Measurements from ENCODE around the gene CPXM2. TPM values are rescaled to one million over a fixed set of nuclear protein-coding genes. Genes with fewer than 3 reads are reported as not detected.

Gene CPXM2
- total RNA-seq, 2 experiments from 2014 or later, result not detected

DNA sequence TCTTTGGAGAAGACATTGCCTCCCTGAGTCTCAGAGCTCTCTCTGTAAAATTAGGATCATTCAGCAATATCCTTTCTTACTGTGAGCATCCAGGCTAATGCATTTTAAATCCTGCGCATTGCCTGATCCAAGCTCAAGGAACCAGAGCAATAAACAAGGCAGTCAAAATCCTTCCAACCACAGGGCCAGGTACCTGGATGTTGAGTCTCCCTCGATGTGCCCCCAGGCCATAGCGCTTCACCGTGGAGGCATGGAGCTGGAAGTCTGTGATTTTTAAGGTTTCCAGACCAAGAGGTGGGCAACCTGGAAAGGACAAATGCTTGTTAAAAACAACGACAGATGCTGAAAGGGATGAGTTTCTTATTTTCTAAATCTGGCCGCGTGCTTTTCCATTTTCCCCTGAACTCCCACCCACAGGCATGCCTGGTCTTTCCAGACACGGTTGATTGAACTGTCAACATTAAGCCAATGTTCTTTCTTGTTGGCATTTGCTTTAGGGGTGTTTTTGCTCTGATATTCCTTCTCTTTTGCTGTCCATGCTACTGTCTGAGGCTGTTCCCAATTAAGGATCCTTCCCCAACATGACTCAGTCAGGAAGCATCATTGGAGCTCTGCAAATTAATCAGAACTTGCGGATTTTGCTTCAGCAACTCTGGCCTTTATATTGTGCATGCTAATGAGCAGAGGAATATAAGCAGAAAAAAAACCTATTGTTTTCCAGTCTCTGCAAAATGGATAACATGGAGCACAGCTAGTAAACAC, 29.0 kb downstream of the CPXM2 start:
- ChIA-PET CTCF (no interaction called here), POLR2A (no interaction called here)
- Mint-ChIP-seq H3K4me3 (no peak overlapping the region), H3K4me1 (ENCODE audit: low read depth) (no peaks in the 10 kb centered on the region), H3K36me3 (no peaks in the 10 kb centered on the region), H3K27me3 (peaks cover 2% of the 10 kb centered on the region), H3K27ac (no peak overlapping the region), H3K9me3 (no peaks in the 10 kb centered on the region)
- intact Hi-C loops (cut with micrococcal nuclease), result no loop called here
- DNase-seq, result no peak

- no peaks in the 10 kb centered on the region for H3K9me3 Mint-ChIP-seq
- no peaks in the 10 kb centered on the region for H3K4me1 Mint-ChIP-seq (ENCODE audit: low read depth)
- CTCF ChIA-PET, result no interaction called here
- H3K27me3 Mint-ChIP-seq, result peaks cover 2% of the 10 kb centered on the region
- POLR2A ChIA-PET, result no interaction called here
- no peaks in the 10 kb centered on the region for H3K36me3 Mint-ChIP-seq
- no peak overlapping the region for H3K27ac Mint-ChIP-seq
- DNase-seq, result no peak
- intact Hi-C loops (cut with micrococcal nuclease), result no loop called here
- no peak overlapping the region for H3K4me3 Mint-ChIP-seq
Measured at GRCh38 chr10:123860856-123861255, 30.8 kb downstream of the CPXM2 start.

DNA sequence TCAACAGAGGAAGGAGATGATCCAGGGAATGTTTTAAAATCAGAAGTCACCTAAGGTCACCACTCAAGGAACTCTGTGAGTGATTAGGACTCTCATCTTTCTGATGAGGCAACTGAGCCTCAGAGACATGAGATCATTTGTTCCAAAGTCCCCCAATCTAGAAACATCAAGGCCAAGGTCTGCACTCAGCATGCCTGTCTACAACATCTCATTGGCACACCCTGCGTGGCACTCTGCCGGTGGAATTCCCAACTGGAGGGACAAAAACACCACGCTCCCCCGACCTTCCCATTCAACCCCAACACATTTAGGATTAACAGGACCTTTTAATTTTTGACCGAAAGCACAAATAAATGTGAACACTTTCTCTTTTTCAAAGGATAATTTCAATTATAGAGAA, 31.4 kb downstream of the CPXM2 start:
- no peaks in the 10 kb centered on the region for H3K4me1 Mint-ChIP-seq (ENCODE audit: low read depth)
- CTCF ChIA-PET, result no interaction called here
- H3K4me3 Mint-ChIP-seq, result no peak overlapping the region
- intact Hi-C loops (cut with micrococcal nuclease), result no loop called here
- POLR2A ChIA-PET, result no interaction called here
- no peaks in the 10 kb centered on the region for H3K27me3 Mint-ChIP-seq
- H3K9me3 Mint-ChIP-seq, result no peaks in the 10 kb centered on the region
- H3K36me3 Mint-ChIP-seq, result no peaks in the 10 kb centered on the region
- DNase-seq, result no peak
- no peak overlapping the region for H3K27ac Mint-ChIP-seq

GRCh38 chr10:123859653-123860050, 32.0 kb downstream of the CPXM2 start:
- CTCF ChIA-PET, result no interaction called here
- intact Hi-C loops (cut with micrococcal nuclease), result no loop called here
- no peaks in the 10 kb centered on the region for H3K4me1 Mint-ChIP-seq (ENCODE audit: low read depth)
- no peak overlapping the region for H3K4me3 Mint-ChIP-seq
- POLR2A ChIA-PET, result no interaction called here
- no peaks in the 10 kb centered on the region for H3K27me3 Mint-ChIP-seq
- H3K27ac Mint-ChIP-seq, result no peak overlapping the region
- no peaks in the 10 kb centered on the region for H3K9me3 Mint-ChIP-seq
- no peaks in the 10 kb centered on the region for H3K36me3 Mint-ChIP-seq
- DNase-seq, result no peak

- Mint-ChIP-seq H3K4me3 (no peak overlapping the region), H3K9me3 (no peaks in the 10 kb centered on the region), H3K27me3 (no peaks in the 10 kb centered on the region), H3K27ac (no peak overlapping the region), H3K4me1 (ENCODE audit: low read depth) (no peaks in the 10 kb centered on the region), H3K36me3 (no peaks in the 10 kb centered on the region)
- no peak for DNase-seq
- CTCF ChIA-PET, result no interaction called here
- POLR2A ChIA-PET, result no interaction called here
- intact Hi-C loops (cut with micrococcal nuclease), result no loop called here
Measured at GRCh38 chr10:123858907-123859652, 32.5 kb downstream of the CPXM2 start.

DNA sequence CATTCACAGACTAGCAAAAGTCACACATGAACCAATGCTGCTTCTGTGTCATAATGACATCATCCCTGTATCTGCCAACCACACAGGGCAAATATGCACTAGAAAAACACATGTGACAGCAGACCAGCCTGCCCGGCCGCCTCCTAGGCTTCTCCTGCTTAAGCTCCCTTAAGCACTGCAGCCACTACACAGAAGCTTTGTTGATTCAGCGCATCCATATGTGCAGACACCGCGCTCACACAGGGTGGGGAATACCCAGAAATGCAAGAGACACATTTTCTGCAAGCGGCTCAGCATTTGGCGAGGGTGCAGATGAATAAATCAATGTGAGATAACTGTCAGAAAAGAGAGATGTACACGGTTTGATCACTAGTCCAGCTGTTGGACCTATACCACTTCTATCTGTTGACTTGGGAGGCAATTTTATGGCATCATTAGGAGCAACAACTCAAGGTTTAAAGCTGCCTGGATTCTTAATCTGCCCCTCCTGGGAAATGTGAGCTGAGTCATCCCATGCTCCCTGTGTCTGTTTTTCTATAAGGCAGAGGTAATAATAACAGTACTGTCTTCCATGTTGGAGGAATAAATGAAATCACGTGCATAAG, 33.4 kb downstream of the CPXM2 start:
- H3K4me1 Mint-ChIP-seq (ENCODE audit: low read depth), result no peaks in the 10 kb centered on the region
- H3K27me3 Mint-ChIP-seq, result no peaks in the 10 kb centered on the region
- CTCF ChIA-PET, result no interaction called here
- no peak for DNase-seq
- POLR2A ChIA-PET, result no interaction called here
- H3K4me3 Mint-ChIP-seq, result no peak overlapping the region
- no peaks in the 10 kb centered on the region for H3K36me3 Mint-ChIP-seq
- intact Hi-C loops (cut with micrococcal nuclease), result no loop called here
- no peaks in the 10 kb centered on the region for H3K9me3 Mint-ChIP-seq
- H3K27ac Mint-ChIP-seq, result no peak overlapping the region

GRCh38 chr10:123857616-123858015, 34.0 kb downstream of the CPXM2 start:
- H3K4me1 Mint-ChIP-seq (ENCODE audit: low read depth), result no peaks in the 10 kb centered on the region
- ChIA-PET CTCF (no interaction called here), POLR2A (no interaction called here)
- no peak overlapping the region for H3K4me3 Mint-ChIP-seq
- H3K27me3 Mint-ChIP-seq, result no peaks in the 10 kb centered on the region
- no peak for DNase-seq
- intact Hi-C loops (cut with micrococcal nuclease), result no loop called here
- no peak overlapping the region for H3K27ac Mint-ChIP-seq
- H3K9me3 Mint-ChIP-seq, result no peaks in the 10 kb centered on the region
- no peaks in the 10 kb centered on the region for H3K36me3 Mint-ChIP-seq

GRCh38 chr10:123855008-123855684, 36.5 kb downstream of the CPXM2 start:
- intact Hi-C loops (cut with micrococcal nuclease), result no loop called here

DNA sequence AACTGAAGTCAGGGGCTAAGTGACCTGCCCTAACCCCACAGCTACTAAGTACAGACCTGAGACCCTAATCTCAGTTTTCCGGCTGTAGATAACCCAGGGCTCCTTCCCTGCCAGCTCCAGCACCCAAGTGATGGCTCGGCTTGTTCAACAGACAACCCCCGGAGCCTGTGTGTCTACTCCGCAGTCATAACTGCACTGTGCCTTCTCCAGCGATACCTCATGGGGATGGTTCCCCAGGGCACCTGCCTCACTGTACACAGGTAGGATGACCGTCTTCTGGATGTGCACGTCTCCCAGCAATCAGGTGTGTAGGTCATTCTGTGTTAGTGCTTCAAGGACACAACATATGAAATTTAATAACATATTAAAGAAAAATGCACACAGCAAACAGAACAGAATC, 37.1 kb downstream of the CPXM2 start:
- no peaks in the 10 kb centered on the region for H3K36me3 Mint-ChIP-seq
- no peaks in the 10 kb centered on the region for H3K9me3 Mint-ChIP-seq
- POLR2A ChIA-PET, result no interaction called here
- DNase-seq, result no peak
- no peak overlapping the region for H3K27ac Mint-ChIP-seq
- CTCF ChIA-PET, result no interaction called here
- intact Hi-C loops (cut with micrococcal nuclease), result no loop called here
- H3K4me3 Mint-ChIP-seq, result no peak overlapping the region
- no peaks in the 10 kb centered on the region for H3K4me1 Mint-ChIP-seq (ENCODE audit: low read depth)
- H3K27me3 Mint-ChIP-seq, result no peaks in the 10 kb centered on the region

More at GRCh38 chr10:123855008-123855684, 36.5 kb downstream of the CPXM2 start:
- CTCF ChIA-PET, result no interaction called here
- H3K36me3 Mint-ChIP-seq, result no peaks in the 10 kb centered on the region
- H3K27ac Mint-ChIP-seq, result no peak overlapping the region
- no peaks in the 10 kb centered on the region for H3K9me3 Mint-ChIP-seq
- no peak for DNase-seq
- H3K4me1 Mint-ChIP-seq (ENCODE audit: low read depth), result no peaks in the 10 kb centered on the region
- POLR2A ChIA-PET, result no interaction called here
- H3K4me3 Mint-ChIP-seq, result no peak overlapping the region
- no peaks in the 10 kb centered on the region for H3K27me3 Mint-ChIP-seq

- no peaks in the 10 kb centered on the region for H3K9me3 Mint-ChIP-seq
- intact Hi-C loops (cut with micrococcal nuclease), result no loop called here
- no peak overlapping the region for H3K27ac Mint-ChIP-seq
- H3K36me3 Mint-ChIP-seq, result no peaks in the 10 kb centered on the region
- POLR2A ChIA-PET, result no interaction called here
- no peaks in the 10 kb centered on the region for H3K27me3 Mint-ChIP-seq
- H3K4me1 Mint-ChIP-seq (ENCODE audit: low read depth), result no peaks in the 10 kb centered on the region
- CTCF ChIA-PET, result no interaction called here
- no peak overlapping the region for H3K4me3 Mint-ChIP-seq
- no peak for DNase-seq
Measured at GRCh38 chr10:123854003-123854402, 37.6 kb downstream of the CPXM2 start.

DNA sequence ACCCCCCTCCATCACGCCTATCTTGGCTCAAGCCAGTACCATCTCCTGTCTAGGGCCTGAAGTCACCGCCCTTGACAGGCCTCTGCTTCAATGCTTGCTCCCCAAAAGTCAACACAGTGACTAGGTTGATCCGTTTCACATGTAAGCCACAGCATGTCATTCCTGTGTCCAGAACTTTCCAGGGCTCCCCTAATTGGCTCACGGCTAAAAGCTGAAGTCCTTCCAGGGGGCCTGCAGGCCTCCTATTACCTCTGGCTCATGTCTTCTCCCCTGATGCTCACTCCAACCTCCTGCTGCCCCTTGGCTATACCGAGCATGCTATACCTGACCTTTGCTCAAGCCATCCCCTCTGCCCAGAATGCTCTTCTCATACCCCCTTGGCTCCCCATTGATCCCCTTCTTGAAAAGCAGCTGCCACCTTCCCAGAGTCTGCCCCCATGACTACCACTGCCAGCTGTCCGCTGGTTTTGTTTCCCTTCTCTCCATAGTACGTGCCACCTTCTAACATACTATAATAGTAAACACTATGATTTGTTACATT, 39.1 kb downstream of the CPXM2 start:
- POLR2A ChIA-PET, result no interaction called here
- H3K36me3 Mint-ChIP-seq, result no peaks in the 10 kb centered on the region
- no peaks in the 10 kb centered on the region for H3K27me3 Mint-ChIP-seq
- intact Hi-C loops (cut with micrococcal nuclease), result no loop called here
- CTCF ChIA-PET, result no interaction called here
- H3K27ac Mint-ChIP-seq, result no peak overlapping the region
- no peak for DNase-seq
- no peaks in the 10 kb centered on the region for H3K4me1 Mint-ChIP-seq (ENCODE audit: low read depth)
- no peak overlapping the region for H3K4me3 Mint-ChIP-seq
- H3K9me3 Mint-ChIP-seq, result no peaks in the 10 kb centered on the region

DNA sequence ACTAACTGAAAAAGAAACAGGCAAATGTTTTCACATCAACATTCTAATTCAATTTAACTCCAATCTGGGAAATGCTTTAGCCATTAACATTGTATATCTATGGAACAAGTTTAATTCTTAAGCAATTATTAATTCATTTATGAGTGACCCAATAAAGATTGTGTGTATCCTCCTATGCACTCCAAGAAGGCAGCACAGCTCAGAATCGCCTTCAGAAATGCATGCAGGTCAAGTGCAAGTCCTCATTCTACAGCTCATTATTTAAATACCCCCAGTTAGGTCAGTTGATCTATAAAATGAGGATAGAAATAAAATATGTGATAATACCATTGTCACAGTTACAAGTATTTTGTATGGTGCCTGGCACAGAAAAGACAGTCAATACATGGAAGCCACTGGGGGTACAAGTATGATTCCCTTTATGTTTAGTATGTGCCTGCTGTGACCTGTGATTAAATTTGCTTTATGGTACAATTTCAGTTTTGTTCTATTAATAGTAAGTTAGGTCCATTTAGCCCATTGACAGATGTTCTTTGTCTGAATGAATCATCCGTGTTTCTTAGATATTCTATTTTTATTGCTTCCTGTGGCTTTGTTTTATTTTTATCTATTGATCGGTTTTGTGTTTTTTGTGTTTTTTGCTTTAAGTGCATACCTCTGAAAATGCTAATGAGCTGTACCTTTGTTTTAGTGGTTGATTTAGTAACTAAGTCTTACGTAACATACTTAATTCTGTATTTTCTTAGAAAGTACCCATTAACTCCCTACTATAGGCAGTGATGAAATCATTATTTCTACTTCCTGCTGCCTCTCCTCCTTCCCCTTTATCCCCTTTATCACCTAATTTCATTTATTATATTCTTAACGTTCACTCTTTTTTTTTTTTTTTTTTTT, 42.8 kb downstream of the CPXM2 start:
- Mint-ChIP-seq H3K4me1 (ENCODE audit: low read depth) (no peaks in the 10 kb centered on the region), H3K27ac (no peak overlapping the region), H3K27me3 (no peaks in the 10 kb centered on the region), H3K36me3 (no peaks in the 10 kb centered on the region), H3K9me3 (peaks cover 3% of the 10 kb centered on the region), H3K4me3 (no peak overlapping the region)
- ChIA-PET POLR2A (no interaction called here), CTCF (no interaction called here)
- no peak for DNase-seq
- intact Hi-C loops (cut with micrococcal nuclease), result no loop called here

Measured in activated CD4-positive, alpha-beta memory T cell treated with anti-CD3 and anti-CD28 coated beads for 36 hours (primary cell).